Mesendoderm (in vitro differentiated cells): ENCODE measurements around the gene ARHGAP18.

ENCODE experiments used
- DNase-seq: peaks from one replicate; pipeline ENCODE4 v3.0.0; 2013
- H2AK5ac ChIP-seq: 2 replicates; pipeline ENCODE4 v1.6.1; 2013; ENCODE audit warnings: low read length, inconsistent platforms
- H2BK120ac ChIP-seq: 2 replicates; pipeline ENCODE4 v1.6.1; 2013; ENCODE audit warnings: low read depth, mild to moderate bottlenecking, low read length, moderate library complexity, mixed read lengths
- H2BK15ac ChIP-seq: replicated peaks from 2 replicates; pipeline ENCODE4 v1.6.1; 2013; ENCODE audit warnings: low read depth, mild to moderate bottlenecking, moderate library complexity
- H2BK5ac ChIP-seq: 2 replicates; pipeline ENCODE4 v1.6.1; 2013; ENCODE audit warnings: low read length, inconsistent platforms
- H3K18ac ChIP-seq: 2 replicates; pipeline ENCODE4 v1.6.1; 2013; ENCODE audit warnings: mild to moderate bottlenecking, low read length, mixed read lengths
- H3K23ac ChIP-seq: one replicate; pipeline ENCODE4 v1.6.1; 2013; ENCODE audit warnings: low read length
- H3K27ac ChIP-seq: 2 replicates; pipeline ENCODE4 v1.5.1; 2013; ENCODE audit warnings: low read depth, mild to moderate bottlenecking, inconsistent platforms, low read length, moderate library complexity
- H3K27me3 ChIP-seq: 2 replicates; pipeline ENCODE4 v1.6.1; 2013; ENCODE audit warnings: low read length, control low read depth, mild to moderate bottlenecking, inconsistent platforms; ENCODE audit not compliant: insufficient read depth, poor library complexity
- H3K36me3 ChIP-seq: 2 replicates; pipeline ENCODE4 v1.6.1; 2013; ENCODE audit warnings: low read length, inconsistent platforms; ENCODE audit not compliant: control insufficient read depth, insufficient read depth
- H3K4ac ChIP-seq: one replicate; pipeline ENCODE4 v1.6.1; 2013; ENCODE audit warnings: low read depth, mild to moderate bottlenecking, low read length, moderate library complexity
- H3K4me1 ChIP-seq: 2 replicates; pipeline ENCODE4 v1.6.1; 2013; ENCODE audit warnings: low read depth, low read length, inconsistent platforms; ENCODE audit not compliant: control insufficient read depth
- H3K4me2 ChIP-seq: 2 replicates; pipeline ENCODE4 v1.6.1; 2013; ENCODE audit warnings: low read length
- H3K4me3 ChIP-seq: 2 replicates; pipeline ENCODE4 v1.5.1; 2013; ENCODE audit warnings: mild to moderate bottlenecking, low read length
- H3K56ac ChIP-seq: one replicate; pipeline ENCODE4 v1.6.1; 2013; ENCODE audit warnings: low read length
- H3K79me1 ChIP-seq: 2 replicates; pipeline ENCODE4 v1.6.1; 2013; ENCODE audit warnings: low read length, inconsistent platforms
- H3K79me2 ChIP-seq: 2 replicates; pipeline ENCODE4 v1.6.1; 2013; ENCODE audit warnings: mild to moderate bottlenecking, low read length; ENCODE audit not compliant: control insufficient read depth, insufficient read depth
- H3K9ac ChIP-seq: 2 replicates; pipeline ENCODE4 v1.6.1; 2013; ENCODE audit warnings: low read length, inconsistent platforms
- H4K5ac ChIP-seq: one replicate; pipeline ENCODE4 v1.6.1; 2013; ENCODE audit warnings: low read length
- H4K8ac ChIP-seq: one replicate; pipeline ENCODE4 v1.6.1; 2013; ENCODE audit warnings: low read depth, mild to moderate bottlenecking, control low read depth, low read length, moderate library complexity
- WGBS: extraction: QIAGEN DNeasy Blood & Tissue Kit; methylation state at CpG from one replicate; pipeline ENCODE4 v1.1.7; 2013; ENCODE audit warnings: low lambda C conversion rate, missing lambda C conversion rate; ENCODE audit not compliant: insufficient coverage; ENCODE audit errors: extremely low coverage; 5-methylcytosine and 5-hydroxymethylcytosine counted together

ARHGAP18 gene

GRCh38 chr6:129696028-129696418, 14.0 kb downstream of the ARHGAP18 start:
- no peak overlapping the region for H3K56ac ChIP-seq
- H3K4me3 ChIP-seq: no peak overlapping the region
- no peak overlapping the region for H2AK5ac ChIP-seq
- peaks cover 3% of the 10 kb centered on the region for H3K4me1 ChIP-seq
- H3K18ac ChIP-seq: no peak overlapping the region
- no peak overlapping the region for H3K23ac ChIP-seq
- H2BK5ac ChIP-seq: no peak overlapping the region
- no peak overlapping the region for H3K27ac ChIP-seq
- no peak overlapping the region for H4K8ac ChIP-seq
- no peak overlapping the region for H3K4ac ChIP-seq
- no peak overlapping the region for H3K4me2 ChIP-seq
- DNase-seq: no peak
- no peaks in the 10 kb centered on the region for H3K79me1 ChIP-seq
- no peak overlapping the region for H2BK120ac ChIP-seq
- no peak overlapping the region for H3K9ac ChIP-seq
- H3K27me3 ChIP-seq: no peaks in the 10 kb centered on the region
- H3K36me3 ChIP-seq: no peaks in the 10 kb centered on the region
- H2BK15ac ChIP-seq: no peak overlapping the region
- H3K79me2 ChIP-seq: no peaks in the 10 kb centered on the region
- WGBS: no CpG with 5 or more reads among the region's 1 CpG
- H4K5ac ChIP-seq: no peak overlapping the region

GRCh38 chr6:129695373-129696027, 14.5 kb downstream of the ARHGAP18 start:
- H3K79me1 ChIP-seq: no peaks in the 10 kb centered on the region
- peaks cover 3% of the 10 kb centered on the region for H3K4me1 ChIP-seq
- no peak overlapping the region for H3K4me3 ChIP-seq
- no peak overlapping the region for H4K8ac ChIP-seq
- no peak overlapping the region for H3K56ac ChIP-seq
- WGBS: no CpG with 5 or more reads among the region's 3 CpGs
- H3K4ac ChIP-seq: no peak overlapping the region
- H3K27ac ChIP-seq: no peak overlapping the region
- no peak overlapping the region for H2AK5ac ChIP-seq
- H3K79me2 ChIP-seq: no peaks in the 10 kb centered on the region
- no peak overlapping the region for H2BK120ac ChIP-seq
- no peak overlapping the region for H3K23ac ChIP-seq
- no peaks in the 10 kb centered on the region for H3K27me3 ChIP-seq
- H3K9ac ChIP-seq: no peak overlapping the region
- no peaks in the 10 kb centered on the region for H3K36me3 ChIP-seq
- H3K18ac ChIP-seq: no peak overlapping the region
- H2BK5ac ChIP-seq: no peak overlapping the region
- no peak overlapping the region for H2BK15ac ChIP-seq
- no peak overlapping the region for H4K5ac ChIP-seq
- H3K4me2 ChIP-seq: no peak overlapping the region
- DNase-seq: no peak

DNA sequence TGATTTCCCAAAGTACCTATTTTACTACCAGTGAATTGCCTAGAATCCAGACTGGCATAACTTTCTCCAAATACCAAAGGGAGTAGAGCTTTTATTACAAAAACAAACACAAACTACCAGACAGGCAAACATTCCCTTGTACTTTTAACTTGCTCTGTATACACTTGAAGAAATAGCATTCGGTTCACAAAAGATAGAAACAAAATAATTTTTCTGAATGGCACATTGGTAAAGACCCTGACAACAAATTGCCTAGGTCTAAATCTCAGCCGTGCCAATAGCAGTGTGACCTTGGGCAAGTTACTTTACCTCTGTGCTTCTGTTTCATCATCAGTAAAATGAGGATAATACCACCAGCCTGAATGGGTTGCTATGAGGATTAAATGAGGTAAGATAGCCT, 15.9 kb downstream of the ARHGAP18 start:
- no peak overlapping the region for H3K18ac ChIP-seq
- no peak overlapping the region for H2AK5ac ChIP-seq
- H4K8ac ChIP-seq: no peak overlapping the region
- H3K56ac ChIP-seq: no peak overlapping the region
- peaks cover 3% of the 10 kb centered on the region for H3K4me1 ChIP-seq
- no peaks in the 10 kb centered on the region for H3K79me1 ChIP-seq
- H3K27ac ChIP-seq: no peak overlapping the region
- H4K5ac ChIP-seq: no peak overlapping the region
- H3K36me3 ChIP-seq: no peaks in the 10 kb centered on the region
- no peak overlapping the region for H2BK5ac ChIP-seq
- no peak overlapping the region for H3K9ac ChIP-seq
- no peak for DNase-seq
- no peak overlapping the region for H3K4me2 ChIP-seq
- H2BK120ac ChIP-seq: no peak overlapping the region
- no peak overlapping the region for H3K4me3 ChIP-seq
- H2BK15ac ChIP-seq: no peak overlapping the region
- no peak overlapping the region for H3K4ac ChIP-seq
- no peaks in the 10 kb centered on the region for H3K79me2 ChIP-seq
- no peak overlapping the region for H3K23ac ChIP-seq
- H3K27me3 ChIP-seq: no peaks in the 10 kb centered on the region
- no CpG with 5 or more reads among the region's 2 CpGs for WGBS

- Histone ChIP-seq H3K56ac (no peak overlapping the region), H2BK15ac (no peak overlapping the region), H3K79me2 (no peaks in the 10 kb centered on the region), H4K8ac (peak overlapping the region; percentile 28), H2BK5ac (no peak overlapping the region), H3K4ac (no peak overlapping the region), H3K27me3 (no peaks in the 10 kb centered on the region), H3K4me2 (no peak overlapping the region), H3K23ac (no peak overlapping the region), H3K36me3 (no peaks in the 10 kb centered on the region), H2AK5ac (no peak overlapping the region), H3K79me1 (no peaks in the 10 kb centered on the region), H3K4me1 (peaks cover 3% of the 10 kb centered on the region), H3K4me3 (no peak overlapping the region), H3K9ac (no peak overlapping the region), H2BK120ac (no peak overlapping the region), H4K5ac (no peak overlapping the region), H3K27ac (no peak overlapping the region), H3K18ac (no peak overlapping the region)
- no CpG with 5 or more reads among the region's 2 CpGs for WGBS
- no peak for DNase-seq
Measured at GRCh38 chr6:129692467-129692866, 17.5 kb downstream of the ARHGAP18 start.

DNA sequence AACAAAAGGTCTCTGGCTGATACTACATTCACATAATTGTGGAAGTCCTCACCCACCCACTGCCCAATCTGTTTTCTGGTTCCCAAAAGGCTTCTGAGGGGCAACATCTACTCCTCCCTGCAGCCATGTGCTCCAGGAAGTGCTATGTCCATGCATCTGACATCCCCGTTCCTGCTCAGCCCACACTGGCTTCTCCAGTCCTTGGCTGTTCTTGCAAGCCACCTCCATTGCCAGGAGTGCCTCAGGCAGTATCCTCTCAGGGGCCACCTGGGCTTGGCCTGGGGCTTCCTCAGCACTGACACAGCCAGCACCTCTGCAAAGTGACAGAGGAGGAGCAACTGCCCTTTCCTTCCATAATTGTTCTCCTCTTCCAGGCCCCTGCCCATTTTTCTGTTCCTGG, 18.3 kb downstream of the ARHGAP18 start:
- H3K4me1 ChIP-seq: peaks cover 3% of the 10 kb centered on the region
- no peak overlapping the region for H3K27ac ChIP-seq
- no peak overlapping the region for H3K4me2 ChIP-seq
- H2BK5ac ChIP-seq: no peak overlapping the region
- H2BK15ac ChIP-seq: no peak overlapping the region
- H3K79me2 ChIP-seq: no peaks in the 10 kb centered on the region
- H3K4ac ChIP-seq: no peak overlapping the region
- H3K18ac ChIP-seq: peak overlapping the region; percentile 13
- H4K5ac ChIP-seq: no peak overlapping the region
- no CpG with 5 or more reads among the region's 1 CpG for WGBS
- no peaks in the 10 kb centered on the region for H3K36me3 ChIP-seq
- no peak overlapping the region for H3K56ac ChIP-seq
- H3K27me3 ChIP-seq: no peaks in the 10 kb centered on the region
- DNase-seq: peak; percentile 57
- no peak overlapping the region for H3K9ac ChIP-seq
- H4K8ac ChIP-seq: no peak overlapping the region
- no peak overlapping the region for H2AK5ac ChIP-seq
- H3K23ac ChIP-seq: no peak overlapping the region
- no peak overlapping the region for H3K4me3 ChIP-seq
- H2BK120ac ChIP-seq: no peak overlapping the region
- H3K79me1 ChIP-seq: no peaks in the 10 kb centered on the region

DNA sequence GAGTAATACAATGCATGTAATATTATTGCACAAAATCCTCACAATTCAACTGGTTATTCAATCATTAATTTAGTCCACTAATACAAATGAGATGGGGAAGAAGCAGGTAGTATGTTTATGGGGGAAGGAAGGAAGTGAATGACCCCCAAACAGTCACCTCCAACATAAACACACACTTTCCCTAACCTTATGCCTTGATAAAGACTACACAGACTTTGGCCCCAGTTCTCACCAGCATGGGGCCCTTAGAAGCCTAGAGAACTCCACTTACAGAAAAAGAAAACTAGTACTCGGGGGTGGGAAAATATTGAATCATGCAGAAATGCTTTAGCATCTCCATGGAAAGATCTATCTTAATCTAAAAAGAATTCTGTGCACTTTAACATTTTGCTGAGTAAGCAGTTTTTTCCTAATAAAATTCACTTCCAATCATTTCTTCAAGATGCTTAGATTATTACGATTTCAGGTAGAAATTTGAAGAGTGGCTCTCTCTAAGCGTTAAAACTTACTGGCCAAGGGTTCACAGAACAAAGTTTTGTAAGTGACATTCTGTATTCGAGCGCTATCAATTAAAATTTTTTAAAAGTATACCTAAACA, 18.8 kb downstream of the ARHGAP18 start:
- Histone ChIP-seq H3K18ac (no peak overlapping the region), H4K8ac (no peak overlapping the region), H3K4ac (peak overlapping the region; percentile 16), H4K5ac (no peak overlapping the region), H3K56ac (no peak overlapping the region), H3K27ac (no peak overlapping the region), H3K4me2 (no peak overlapping the region), H2BK15ac (no peak overlapping the region), H2BK5ac (no peak overlapping the region), H3K4me3 (no peak overlapping the region), H2BK120ac (no peak overlapping the region), H3K9ac (no peak overlapping the region), H3K23ac (no peak overlapping the region), H3K36me3 (no peaks in the 10 kb centered on the region), H3K79me1 (no peaks in the 10 kb centered on the region), H3K4me1 (peaks cover 3% of the 10 kb centered on the region), H3K27me3 (no peaks in the 10 kb centered on the region), H3K79me2 (no peaks in the 10 kb centered on the region), H2AK5ac (no peak overlapping the region)
- no peak for DNase-seq
- WGBS: no CpG with 5 or more reads among the region's 5 CpGs
